Astrocyte (in vitro differentiated cells and primary cell): Measurements from ENCODE around the gene PLEKHA6.

Experiments used
- CTCF ChIP-seq: IDR thresholded peaks from 2 replicates; pipeline ENCODE4 v1.5.1; 2011; ENCODE audit warnings: low read depth, mild to moderate bottlenecking, inconsistent platforms, low read length, moderate library complexity; ENCODE audit not compliant: insufficient read depth
- EZH2 ChIP-seq: IDR thresholded peaks from 2 replicates; pipeline ENCODE4 v1.6.1; 2012; ENCODE audit warnings: mild to moderate bottlenecking, low read length, inconsistent platforms; ENCODE audit not compliant: insufficient read depth

DNA sequence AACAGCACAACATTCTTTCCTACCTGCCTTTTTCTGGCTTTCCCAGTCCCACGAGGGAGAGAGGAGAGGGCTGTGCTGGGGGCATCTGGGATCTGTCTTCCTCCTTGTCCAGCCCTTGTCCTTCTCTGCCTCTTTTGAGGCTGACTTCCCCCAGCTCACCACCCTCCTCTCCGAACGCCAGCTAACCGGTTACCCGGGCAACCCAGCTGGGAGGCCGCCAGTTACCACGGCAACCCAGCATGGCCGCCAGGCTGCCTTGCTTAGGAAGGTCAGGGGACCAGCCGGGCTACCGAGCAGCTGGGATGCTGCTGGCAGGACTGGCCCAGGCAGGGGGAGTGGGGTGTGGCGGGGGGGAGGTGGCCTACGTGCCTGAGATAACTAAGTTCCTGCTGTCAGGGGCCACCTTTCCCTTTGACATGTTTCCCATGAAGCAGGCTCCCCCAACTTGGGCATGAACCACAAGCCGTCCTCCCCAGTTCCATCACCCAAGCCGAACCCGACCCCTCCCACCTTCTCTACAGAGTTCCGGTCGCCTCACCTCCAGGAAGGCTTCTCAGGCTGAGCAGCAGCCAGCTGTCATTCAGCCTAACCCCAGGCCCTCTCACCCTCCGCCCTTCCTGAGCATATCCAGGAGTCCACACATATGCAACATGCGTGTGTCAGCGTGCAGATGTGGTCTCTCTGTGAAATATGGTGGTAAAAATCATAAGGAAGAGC, 8.7 kb downstream of the PLEKHA6 start:
- no peak for TF ChIP-seq CTCF
- no peak for TF ChIP-seq EZH2
